ENCODE measurements around the gene FASTKD3.

Gene FASTKD3

DNA sequence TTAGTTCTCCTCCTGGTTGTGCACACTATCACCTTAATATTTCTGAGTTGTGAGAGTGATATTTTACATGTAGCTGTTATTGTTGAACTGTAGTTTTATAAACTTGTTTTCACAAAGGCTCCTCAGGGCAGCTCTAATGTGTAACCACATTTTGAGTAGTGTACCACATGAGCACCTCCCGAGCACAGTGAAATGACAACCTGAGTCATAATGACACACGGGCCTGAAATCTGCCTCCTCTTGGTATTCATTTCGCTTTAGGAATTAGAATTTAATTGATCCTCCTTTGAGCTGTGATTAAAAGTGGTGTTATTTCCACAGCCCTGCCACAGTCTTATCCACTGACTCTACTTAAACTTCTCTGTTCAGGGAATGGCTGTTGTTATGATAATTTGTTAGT is 8.0 kb upstream of the FASTKD3 start:
- Mint-ChIP-seq H3K9me3 (no peaks in the 10 kb centered on the region), H3K27me3 (ENCODE audit: low read depth) (no peaks in the 10 kb centered on the region), H3K27ac (no peak overlapping the region), H3K36me3 (ENCODE audit: low read depth) (peaks cover 48% of the 10 kb centered on the region), H3K4me1 (no peaks in the 10 kb centered on the region), H3K4me3 (no peak overlapping the region)
- TF ChIP-seq, protein P1, sequence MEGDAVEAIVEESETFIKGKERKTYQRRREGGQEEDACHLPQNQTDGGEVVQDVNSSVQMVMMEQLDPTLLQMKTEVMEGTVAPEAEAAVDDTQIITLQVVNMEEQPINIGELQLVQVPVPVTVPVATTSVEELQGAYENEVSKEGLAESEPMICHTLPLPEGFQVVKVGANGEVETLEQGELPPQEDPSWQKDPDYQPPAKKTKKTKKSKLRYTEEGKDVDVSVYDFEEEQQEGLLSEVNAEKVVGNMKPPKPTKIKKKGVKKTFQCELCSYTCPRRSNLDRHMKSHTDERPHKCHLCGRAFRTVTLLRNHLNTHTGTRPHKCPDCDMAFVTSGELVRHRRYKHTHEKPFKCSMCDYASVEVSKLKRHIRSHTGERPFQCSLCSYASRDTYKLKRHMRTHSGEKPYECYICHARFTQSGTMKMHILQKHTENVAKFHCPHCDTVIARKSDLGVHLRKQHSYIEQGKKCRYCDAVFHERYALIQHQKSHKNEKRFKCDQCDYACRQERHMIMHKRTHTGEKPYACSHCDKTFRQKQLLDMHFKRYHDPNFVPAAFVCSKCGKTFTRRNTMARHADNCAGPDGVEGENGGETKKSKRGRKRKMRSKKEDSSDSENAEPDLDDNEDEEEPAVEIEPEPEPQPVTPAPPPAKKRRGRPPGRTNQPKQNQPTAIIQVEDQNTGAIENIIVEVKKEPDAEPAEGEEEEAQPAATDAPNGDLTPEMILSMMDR (IDR thresholded peaks at IDR 0.05; ENCODE audit: unreplicated experiment in 3 of 3): no peak

DNA sequence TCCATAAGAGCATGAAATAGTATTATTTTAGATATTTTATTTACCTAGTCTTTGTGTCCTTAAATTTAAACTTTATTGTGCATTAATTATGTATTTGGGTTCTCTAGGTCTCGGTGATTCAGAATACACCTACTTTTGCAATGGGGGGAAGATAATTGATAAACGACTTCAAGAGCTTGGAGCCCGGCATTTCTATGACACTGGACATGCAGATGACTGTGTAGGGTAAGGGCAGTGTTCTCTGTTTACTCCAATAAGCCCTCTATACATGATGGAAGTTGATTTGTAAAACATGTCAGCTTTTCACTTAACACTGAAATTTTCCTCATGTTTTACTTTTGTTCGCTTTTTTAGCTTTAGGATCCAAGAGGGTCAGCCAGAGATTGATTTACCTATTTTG is 6.3 kb upstream of the FASTKD3 start:
- no peaks in the 10 kb centered on the region for H3K27me3 Mint-ChIP-seq (ENCODE audit: low read depth)
- H3K27ac Mint-ChIP-seq: no peak overlapping the region
- no peaks in the 10 kb centered on the region for H3K9me3 Mint-ChIP-seq
- H3K36me3 Mint-ChIP-seq (ENCODE audit: low read depth): peaks cover 35% of the 10 kb centered on the region
- H3K4me3 Mint-ChIP-seq: no peak overlapping the region
- peaks cover 7% of the 10 kb centered on the region for H3K4me1 Mint-ChIP-seq
- TF ChIP-seq, protein P1 (IDR thresholded peaks at IDR 0.05; ENCODE audit: unreplicated experiment in 3 of 3): no peak

DNA sequence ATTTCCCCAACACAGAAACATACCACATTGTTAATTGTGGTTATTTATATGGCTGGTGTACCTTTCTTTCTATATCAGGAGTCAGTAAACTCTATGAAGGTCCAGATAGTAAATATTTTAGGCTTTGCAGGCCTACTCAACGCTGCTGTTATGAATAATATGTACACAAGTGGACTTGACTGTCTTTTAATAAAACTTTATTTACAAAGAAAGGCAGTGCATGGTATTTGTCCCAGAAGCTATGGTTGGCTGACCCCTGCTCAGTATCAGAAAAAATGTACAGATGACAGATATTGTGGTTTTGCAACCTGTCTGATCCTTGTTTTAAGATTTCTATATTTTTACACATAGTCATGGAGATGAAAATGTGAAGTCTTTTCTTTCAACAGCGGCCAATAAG is 5.8 kb upstream of the FASTKD3 start:
- no peak overlapping the region for H3K27ac Mint-ChIP-seq
- TF ChIP-seq, protein P1 (IDR thresholded peaks at IDR 0.05; ENCODE audit: unreplicated experiment in 3 of 3): no peak
- H3K36me3 Mint-ChIP-seq (ENCODE audit: low read depth): peaks cover 35% of the 10 kb centered on the region
- H3K4me1 Mint-ChIP-seq: peaks cover 12% of the 10 kb centered on the region
- no peak overlapping the region for H3K4me3 Mint-ChIP-seq
- H3K9me3 Mint-ChIP-seq: no peaks in the 10 kb centered on the region
- no peaks in the 10 kb centered on the region for H3K27me3 Mint-ChIP-seq (ENCODE audit: low read depth)

DNA sequence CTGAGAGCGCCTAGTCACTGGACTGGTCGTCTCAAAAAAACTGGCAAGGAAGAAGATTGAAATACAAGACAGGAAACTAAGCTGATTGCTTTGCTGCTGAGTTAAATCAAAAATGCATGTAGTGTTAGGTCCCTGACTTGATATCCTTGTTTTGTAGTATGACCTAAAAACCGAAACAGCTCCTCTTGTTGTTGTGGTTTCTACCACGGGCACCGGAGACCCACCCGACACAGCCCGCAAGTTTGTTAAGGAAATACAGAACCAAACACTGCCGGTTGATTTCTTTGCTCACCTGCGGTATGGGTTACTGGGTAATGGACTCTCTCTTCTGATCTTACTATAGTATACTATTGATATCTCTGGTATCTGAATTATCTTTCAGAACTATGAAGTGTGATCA is 4.4 kb upstream of the FASTKD3 start:
- no peaks in the 10 kb centered on the region for H3K9me3 Mint-ChIP-seq
- TF ChIP-seq, protein P1 (IDR thresholded peaks at IDR 0.05; ENCODE audit: unreplicated experiment in 3 of 3): no peak
- no peak overlapping the region for H3K27ac Mint-ChIP-seq
- peaks cover 29% of the 10 kb centered on the region for H3K36me3 Mint-ChIP-seq (ENCODE audit: low read depth)
- H3K4me3 Mint-ChIP-seq: peak overlapping the region in 1 of 3 experiments; percentile 48
- peaks cover 13% of the 10 kb centered on the region for H3K4me1 Mint-ChIP-seq
- no peaks in the 10 kb centered on the region for H3K27me3 Mint-ChIP-seq (ENCODE audit: low read depth)

DNA sequence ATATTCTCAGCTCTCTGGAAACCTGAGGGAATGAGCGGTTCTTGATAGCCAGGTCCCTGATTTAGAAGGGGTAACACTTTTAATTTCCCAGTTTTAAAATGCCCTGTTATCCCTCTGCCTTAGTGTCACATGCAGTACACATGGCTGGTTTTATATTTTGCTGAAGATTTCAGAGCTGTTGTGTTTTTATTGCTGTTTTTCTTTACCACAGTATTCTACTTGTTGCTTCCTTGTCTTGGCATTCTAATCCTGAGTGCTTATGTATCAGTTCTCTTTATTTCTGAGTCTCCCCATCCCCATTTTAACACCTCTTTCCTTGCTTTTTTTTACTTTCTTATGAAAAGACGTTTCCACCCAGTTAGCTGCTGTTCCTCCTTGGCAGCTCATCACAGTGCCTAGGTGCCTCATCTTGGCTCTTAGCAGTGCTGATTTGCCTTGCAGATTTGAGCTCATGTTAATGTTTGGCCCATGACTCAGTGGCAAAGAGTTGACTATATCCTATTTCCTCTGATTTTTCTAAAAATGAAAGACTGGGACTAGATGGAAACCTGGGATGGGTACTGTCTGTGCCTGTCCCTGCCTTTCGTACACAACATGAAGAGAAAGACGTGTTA is 3.8 kb upstream of the FASTKD3 start:
- H3K36me3 Mint-ChIP-seq (ENCODE audit: low read depth): peaks cover 23% of the 10 kb centered on the region
- peak overlapping the region in 1 of 3 experiments; percentile 35 for H3K27ac Mint-ChIP-seq
- no peaks in the 10 kb centered on the region for H3K27me3 Mint-ChIP-seq (ENCODE audit: low read depth)
- TF ChIP-seq, protein P1 (IDR thresholded peaks at IDR 0.05; ENCODE audit: unreplicated experiment in 3 of 3): no peak
- H3K4me3 Mint-ChIP-seq: peak overlapping the region; percentile 8 to 18 (median 11)
- peaks cover 13% of the 10 kb centered on the region for H3K4me1 Mint-ChIP-seq
- no peaks in the 10 kb centered on the region for H3K9me3 Mint-ChIP-seq

DNA sequence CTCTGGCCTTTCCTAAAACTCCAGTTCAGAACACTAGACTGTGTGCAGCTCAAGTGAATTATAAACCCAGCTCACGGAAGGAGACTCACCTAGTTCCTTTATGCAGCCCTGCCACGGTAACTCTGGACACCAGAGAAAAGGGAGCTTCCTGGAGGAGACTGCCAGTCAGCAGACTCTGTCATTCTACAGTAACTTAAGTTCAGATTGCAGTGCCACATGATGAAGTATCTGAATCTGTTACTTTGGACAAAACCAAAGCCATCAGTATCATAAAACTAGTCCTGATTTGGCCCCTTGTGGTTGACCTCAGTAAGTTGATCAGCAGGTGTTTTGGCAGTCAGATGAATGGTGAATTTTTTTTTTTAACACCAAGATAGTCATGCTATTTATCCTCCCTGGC is 2.8 kb upstream of the FASTKD3 start:
- H3K4me3 Mint-ChIP-seq: peak overlapping the region; percentile 30 to 74 (median 60)
- TF ChIP-seq, protein P1 (IDR thresholded peaks at IDR 0.05; ENCODE audit: unreplicated experiment in 3 of 3): no peak
- H3K27me3 Mint-ChIP-seq (ENCODE audit: low read depth): no peaks in the 10 kb centered on the region
- no peaks in the 10 kb centered on the region for H3K9me3 Mint-ChIP-seq
- peaks cover 20% of the 10 kb centered on the region for H3K36me3 Mint-ChIP-seq (ENCODE audit: low read depth)
- H3K27ac Mint-ChIP-seq: peak overlapping the region in 1 of 3 experiments; percentile 10
- H3K4me1 Mint-ChIP-seq: peaks cover 21% of the 10 kb centered on the region
